Right atrium auricular region (tissue), 2 donors: Measurements from ENCODE around the gene NCKAP5. TPM values are rescaled to one million over a fixed set of nuclear protein-coding genes. Genes with fewer than 3 reads are reported as not detected.

ENCODE experiments used
- DNase-seq: peaks from one replicate; pipeline ENCODE4 v3.0.0-alpha.2; 2019; ENCODE audit warnings: low spot score
- H3K27ac ChIP-seq, 2 donors: fragments of 200-600 bp; sonication (generic); 1 replicate in 1 of 2; 2 replicates in 1 of 2; pipeline ENCODE4 v1.5.1; 2016 to 2019
- H3K27me3 ChIP-seq, 2 donors: fragments of 200-600 bp; sonication (generic); one replicate each; pipeline versions ENCODE4 v1.5.1 to v1.6.0; 2017 to 2019
- H3K36me3 ChIP-seq: fragments of 200-600 bp; sonication (generic); one replicate; pipeline ENCODE4 v1.5.1; 2016
- H3K4me1 ChIP-seq, 2 donors: fragments of 200-600 bp; sonication (generic); one replicate each; pipeline versions ENCODE4 v1.5.1 to v1.6.0; 2017 to 2019
- H3K4me3 ChIP-seq, 2 donors: fragments of 200-600 bp; sonication (generic); 1 replicate in 1 of 2; 2 replicates in 1 of 2; pipeline ENCODE4 v1.5.1; 2017 to 2019; ENCODE audit warnings: mild to moderate bottlenecking in 1 of 2, moderate library complexity in 1 of 2
- H3K9me3 ChIP-seq, 2 donors: fragments of 200-600 bp; sonication (generic); one replicate each; pipeline ENCODE4 v1.5.1; 2019
- CTCF ChIP-seq, 2 donors: fragments of 200-600 bp; sonication (generic); IDR thresholded peaks; one replicate each; pipeline ENCODE4 v1.5.1; 2019; ENCODE audit warnings: antibody characterized with exemption in 2 of 2
- total RNA-seq, 2 donors: library from RNA; depleted of rRNA; stranded (reverse); fragments of >200 nt; gene quantifications; one replicate each; pipeline ENCODE4 v1.1.0, GENCODE V29; 2016

Gene NCKAP5
- total RNA-seq, 2 donors from 2014 or later = 3.6 to 5.4 TPM

DNA sequence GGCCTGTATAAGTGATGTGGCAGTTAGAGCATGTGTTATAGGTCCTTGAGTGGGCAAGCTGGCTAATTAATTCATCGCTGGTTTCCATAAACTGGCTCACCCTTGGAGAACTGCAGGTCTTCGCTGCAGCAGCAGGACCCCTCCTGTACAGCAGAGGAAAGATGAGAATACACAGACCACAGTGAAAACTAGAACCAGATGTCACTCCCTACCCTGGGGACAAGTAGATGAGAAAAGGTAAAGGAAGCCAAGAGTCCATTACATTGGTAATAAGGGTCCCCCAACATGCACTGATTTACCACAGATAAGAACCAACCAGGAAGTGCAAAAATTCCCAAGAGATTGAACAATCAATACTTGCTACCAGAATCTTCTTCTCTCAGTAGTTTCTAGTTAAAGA lies 482.6 kb downstream of the NCKAP5 start:
- TF ChIP-seq CTCF (IDR thresholded peaks at IDR 0.05) = no peak

DNA sequence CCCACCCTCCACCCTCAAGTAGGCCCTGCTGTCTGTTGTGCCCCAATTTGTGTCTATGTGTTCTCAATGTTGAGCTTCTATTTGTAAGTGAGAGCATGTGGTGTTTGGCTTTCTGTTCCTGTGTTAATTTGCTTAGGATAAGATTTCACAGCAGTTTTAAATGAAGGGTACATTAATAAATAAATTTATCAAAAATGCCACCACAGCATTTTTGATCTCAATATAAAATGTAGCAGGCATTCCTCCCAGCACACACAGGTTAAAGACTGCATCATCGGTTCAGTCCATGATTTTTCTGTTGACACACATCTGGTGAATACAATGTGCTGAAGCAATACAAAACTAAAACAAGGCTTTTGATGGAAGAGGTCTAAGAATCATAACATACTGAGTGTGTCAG lies 486.2 kb downstream of the NCKAP5 start:
- Histone ChIP-seq H3K36me3 (no peaks in the 10 kb centered on the region), H3K9me3 (no peaks in the 10 kb centered on the region), H3K27ac (no peak overlapping the region), H3K27me3 (no peaks in the 10 kb centered on the region), H3K4me1 (no peaks in the 10 kb centered on the region), H3K4me3 (no peak overlapping the region)
- TF ChIP-seq CTCF (IDR thresholded peaks at IDR 0.05) = no peak
- no peak for DNase-seq

More for the DNA sequence above, 482.6 kb downstream of the NCKAP5 start:
- Histone ChIP-seq H3K4me1 (no peaks in the 10 kb centered on the region), H3K27me3 (no peaks in the 10 kb centered on the region), H3K4me3 (no peak overlapping the region), H3K27ac (no peak overlapping the region), H3K36me3 (no peaks in the 10 kb centered on the region), H3K9me3 (no peaks in the 10 kb centered on the region)
- DNase-seq = no peak

DNA sequence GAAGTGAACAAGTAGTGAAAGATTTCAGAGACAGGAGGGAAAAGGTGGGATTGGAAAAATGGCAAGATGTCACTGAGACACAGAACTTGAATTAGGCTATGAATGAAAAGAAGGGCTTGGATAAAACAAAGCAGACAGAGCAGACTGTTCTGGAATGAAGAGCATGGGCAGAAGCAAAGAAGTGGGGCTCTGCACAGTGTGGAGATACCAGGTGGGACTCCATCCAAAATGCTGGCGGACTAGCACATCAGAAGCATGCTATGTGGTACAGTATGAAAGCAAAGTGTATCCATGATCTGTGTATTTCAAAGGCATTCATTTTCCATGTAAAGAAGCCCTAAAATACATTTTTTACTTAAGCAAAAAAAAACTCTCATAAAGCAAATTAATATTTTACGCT lies 487.4 kb downstream of the NCKAP5 start:
- no peaks in the 10 kb centered on the region for H3K9me3 ChIP-seq
- H3K27me3 ChIP-seq = no peaks in the 10 kb centered on the region
- H3K27ac ChIP-seq = no peak overlapping the region
- TF ChIP-seq CTCF (IDR thresholded peaks at IDR 0.05) = no peak
- H3K4me1 ChIP-seq = no peaks in the 10 kb centered on the region
- no peak overlapping the region for H3K4me3 ChIP-seq
- DNase-seq = no peak
- no peaks in the 10 kb centered on the region for H3K36me3 ChIP-seq

DNA sequence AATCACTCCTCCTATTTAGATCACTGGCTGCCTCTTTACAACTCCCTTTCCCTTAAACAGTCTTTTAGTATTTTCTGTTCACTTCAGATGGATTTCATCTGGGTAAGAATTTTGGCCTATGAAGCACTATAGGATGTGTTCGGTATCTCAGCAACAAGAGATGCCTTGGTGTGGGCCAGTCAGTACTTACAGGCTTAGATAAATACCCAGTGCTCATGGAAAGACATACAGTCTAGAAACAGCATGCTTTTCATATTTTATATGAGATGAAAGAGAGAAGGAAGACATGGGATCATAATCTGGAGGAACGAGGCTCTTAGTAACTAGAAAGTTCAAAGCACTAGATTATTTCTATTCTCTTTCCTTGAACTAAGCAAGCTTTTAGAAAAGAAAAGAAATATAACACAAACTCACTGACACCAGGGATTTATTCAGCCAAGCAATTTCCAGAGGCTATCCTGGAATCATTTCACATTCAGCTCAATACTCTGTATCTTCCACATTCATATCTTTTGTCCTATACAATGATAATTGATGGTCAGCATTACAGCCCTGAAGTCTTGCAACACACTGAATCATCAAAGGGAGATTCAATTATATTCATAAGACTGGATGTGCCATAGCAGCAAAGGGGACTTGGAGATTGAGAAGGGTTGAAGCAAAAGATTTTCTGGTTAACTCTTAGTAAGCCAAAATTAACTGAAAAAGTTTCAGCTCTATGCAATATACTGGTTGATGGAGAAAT lies 489.4 kb downstream of the NCKAP5 start:
- Histone ChIP-seq H3K27me3 (no peaks in the 10 kb centered on the region), H3K4me3 (no peak overlapping the region), H3K36me3 (no peaks in the 10 kb centered on the region), H3K4me1 (no peaks in the 10 kb centered on the region), H3K9me3 (no peaks in the 10 kb centered on the region), H3K27ac (no peak overlapping the region)
- TF ChIP-seq CTCF (IDR thresholded peaks at IDR 0.05) = no peak
- no peak for DNase-seq

DNA sequence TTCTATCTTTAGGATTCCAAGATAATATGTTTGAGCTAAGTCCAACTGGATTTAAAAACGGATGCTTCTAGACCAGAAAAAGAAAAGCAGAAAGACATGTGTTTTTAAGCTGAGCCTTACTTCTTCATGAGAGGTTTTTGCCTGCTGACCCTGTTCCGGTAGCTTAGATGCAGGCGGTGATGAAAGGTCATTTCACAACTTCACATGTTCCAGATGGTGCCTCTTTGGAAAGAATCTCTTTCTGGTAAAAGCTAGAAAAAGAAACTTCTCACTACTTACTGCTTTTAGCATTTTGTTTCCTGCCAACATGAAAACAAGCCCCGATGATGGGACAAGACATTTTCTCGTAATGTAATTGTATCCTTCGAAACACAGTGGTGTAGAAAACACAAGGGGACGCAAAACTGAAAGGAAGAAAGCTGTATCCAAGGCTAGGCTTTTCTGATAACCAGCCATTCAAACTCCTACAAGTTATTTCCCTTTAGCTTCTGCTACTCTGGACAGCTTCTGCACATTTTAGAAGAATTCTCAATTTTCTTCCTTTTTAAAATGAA lies 490.9 kb downstream of the NCKAP5 start:
- Histone ChIP-seq H3K36me3 (no peaks in the 10 kb centered on the region), H3K27me3 (no peaks in the 10 kb centered on the region), H3K4me1 (no peaks in the 10 kb centered on the region), H3K4me3 (no peak overlapping the region), H3K27ac (no peak overlapping the region), H3K9me3 (no peaks in the 10 kb centered on the region)
- no peak for DNase-seq
- TF ChIP-seq CTCF (IDR thresholded peaks at IDR 0.05) = no peak
